Ishikawa (cell line): ENCODE data around the gene FAM210A.

Source experiments
- CEBPB ChIP-seq: IDR thresholded peaks from 2 replicates; pipeline ENCODE4 v1.6.1; 2012
- CREB1 ChIP-seq: IDR thresholded peaks from 2 replicates; pipeline ENCODE4 v1.6.1; 2012; ENCODE audit warnings: low read depth
- EGR1 ChIP-seq: IDR thresholded peaks from 2 replicates; pipeline ENCODE4 v1.6.1; 2012
- EP300 ChIP-seq: IDR thresholded peaks from 2 replicates; pipeline ENCODE4 v1.6.1; 2012; ENCODE audit warnings: borderline replicate concordance
- FOXM1 ChIP-seq: IDR thresholded peaks from 2 replicates; pipeline ENCODE4 v1.6.1; 2012; ENCODE audit warnings: low read depth, borderline replicate concordance
- NFIC ChIP-seq: IDR thresholded peaks from 2 replicates; pipeline ENCODE4 v1.6.1; 2012
- RAD21 ChIP-seq: IDR thresholded peaks from 2 replicates; pipeline ENCODE4 v1.6.1; 2012; ENCODE audit warnings: low read depth
- REST ChIP-seq: IDR thresholded peaks from 2 replicates; pipeline ENCODE4 v1.6.1; 2012; ENCODE audit warnings: low read depth, mild to moderate bottlenecking
- TAF1 ChIP-seq: IDR thresholded peaks from 2 replicates; pipeline ENCODE4 v1.6.1; 2012; ENCODE audit warnings: low read depth, mild to moderate bottlenecking
- TCF12 ChIP-seq: IDR thresholded peaks from 2 replicates; pipeline ENCODE4 v1.6.1; 2012; ENCODE audit warnings: low read depth
- TEAD4 ChIP-seq: IDR thresholded peaks from 2 replicates; pipeline ENCODE4 v1.6.1; 2012
- USF1 ChIP-seq: IDR thresholded peaks from 2 replicates; pipeline ENCODE4 v1.6.1; 2012
- YY1 ChIP-seq: IDR thresholded peaks from 2 replicates; pipeline ENCODE4 v1.6.1; 2012; ENCODE audit warnings: low read depth
- ZBTB7A ChIP-seq: IDR thresholded peaks from 2 replicates; pipeline ENCODE4 v1.6.1; 2012; ENCODE audit warnings: low read depth
- TF ChIP-seq, protein P1 (sequence below): IDR thresholded peaks from 2 replicates; pipeline ENCODE4 v1.6.1; 2012

FAM210A gene

GRCh38 chr18:13649397-13650390 lies 76.7 kb downstream of the FAM210A start:
- TF ChIP-seq, protein P1, sequence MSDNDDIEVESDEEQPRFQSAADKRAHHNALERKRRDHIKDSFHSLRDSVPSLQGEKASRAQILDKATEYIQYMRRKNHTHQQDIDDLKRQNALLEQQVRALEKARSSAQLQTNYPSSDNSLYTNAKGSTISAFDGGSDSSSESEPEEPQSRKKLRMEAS = no peak
- TF ChIP-seq ZBTB7A (no peak), EP300 (no peak), FOXM1 (no peak), TEAD4 (no peak), USF1 (no peak), CEBPB (no peak), TCF12 (no peak), NFIC (no peak), RAD21 (no peak)

GRCh38 chr18:13647761-13648160 lies 78.6 kb downstream of the FAM210A start:
- no peak for TF ChIP-seq ZBTB7A
- no peak for TF ChIP-seq YY1
- TF ChIP-seq EGR1 = no peak
- no peak for TF ChIP-seq CEBPB
- no peak for TF ChIP-seq USF1
- TF ChIP-seq TAF1 = no peak
- TF ChIP-seq, protein P1 = no peak
- no peak for TF ChIP-seq REST
- TF ChIP-seq CREB1 = no peak
- no peak for TF ChIP-seq NFIC
- no peak for TF ChIP-seq RAD21
- no peak for TF ChIP-seq TEAD4
- TF ChIP-seq EP300 = no peak
- TF ChIP-seq FOXM1 = no peak
- no peak for TF ChIP-seq TCF12

- TF ChIP-seq YY1 (no peak), EP300 (no peak), CEBPB (no peak), REST (no peak), TEAD4 (no peak), RAD21 (no peak), ZBTB7A (no peak), CREB1 (no peak), EGR1 (no peak), NFIC (no peak)
- TF ChIP-seq, protein P1 = no peak
These were observed 79.7 kb downstream of the FAM210A start for GRCh38 chr18:13646633-13647032.

GRCh38 chr18:13645093-13645492 lies 81.3 kb downstream of the FAM210A start:
- TF ChIP-seq RAD21 = no peak
- no peak for TF ChIP-seq FOXM1

DNA sequence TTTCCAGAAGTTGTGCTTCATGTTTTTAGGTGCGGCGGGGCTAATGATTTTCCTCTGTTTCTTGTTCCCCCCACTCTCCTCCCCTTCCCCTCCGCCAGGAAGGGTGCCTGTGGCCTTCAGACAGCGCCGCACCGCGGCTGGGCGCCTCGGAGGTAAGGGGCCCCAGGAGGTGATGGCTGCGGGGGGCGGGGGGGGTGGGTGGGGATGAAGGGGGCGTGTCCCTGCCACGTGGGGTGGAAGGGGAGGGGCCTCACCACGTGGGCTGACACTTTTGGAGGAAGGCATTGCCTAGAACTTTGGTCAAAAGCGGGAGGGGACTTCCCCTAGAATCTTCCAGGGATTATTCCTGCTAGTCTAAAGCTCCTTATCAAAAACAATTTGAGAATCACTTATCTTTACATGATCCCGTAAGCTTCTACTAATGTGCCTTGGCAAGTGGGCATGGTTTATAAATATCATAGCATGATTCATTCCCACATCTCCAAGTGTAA lies 83.1 kb downstream of the FAM210A start:
- TF ChIP-seq EGR1 = no peak
- TF ChIP-seq REST = no peak
- no peak for TF ChIP-seq CEBPB
- no peak for TF ChIP-seq TEAD4
- TF ChIP-seq, protein P1 = no peak
- no peak for TF ChIP-seq YY1
